Fibroblast of villous mesenchyme (primary cell): ENCODE data around the gene HIVEP3. TPM values are rescaled to one million over a fixed set of nuclear protein-coding genes. Genes with fewer than 3 reads are reported as not detected.

Experiments
- DNase-seq: peaks from one replicate; pipeline ENCODE4 v3.0.0-alpha.2; 2010; ENCODE audit warnings: low read depth
- H3K4me3 ChIP-seq: 2 replicates; pipeline ENCODE4 v1.5.1; 2011; ENCODE audit warnings: low read depth, mild to moderate bottlenecking, low read length
- total RNA-seq: library from RNA; depleted of rRNA; stranded (reverse); fragments of >200 nt; gene quantifications from 2 replicates; pipeline ENCODE4 v1.2.3, GENCODE V29; 2012
- TF ChIP-seq, protein P1 (sequence below): IDR thresholded peaks from 2 replicates; pipeline ENCODE4 v1.5.1; 2012; ENCODE audit warnings: low read depth, mild to moderate bottlenecking, low read length; ENCODE audit not compliant: insufficient read depth

Gene HIVEP3
- total RNA-seq, 1 donor: 0.86 TPM

DNA sequence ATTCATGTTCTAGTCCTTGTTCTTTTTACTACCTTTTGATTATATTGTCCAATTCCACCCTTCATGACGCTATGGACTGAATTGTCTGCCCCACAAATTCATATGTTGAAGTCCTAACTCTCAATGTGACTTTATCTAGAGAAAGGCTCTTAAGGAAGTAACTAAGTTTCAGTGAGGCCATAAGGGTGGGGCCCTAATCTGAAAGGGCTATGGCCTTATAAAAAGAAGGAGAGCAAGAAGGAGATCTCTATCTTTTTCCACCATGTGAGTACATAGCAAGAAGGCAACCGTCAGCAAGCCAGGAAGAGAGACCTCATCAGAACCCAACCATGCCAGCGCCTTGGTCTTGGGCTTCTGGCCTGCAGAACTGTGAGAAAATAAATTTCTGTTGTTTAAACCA is 95.9 kb downstream of the HIVEP3 start:
- no peak overlapping the region for H3K4me3 ChIP-seq
- TF ChIP-seq, protein P1, sequence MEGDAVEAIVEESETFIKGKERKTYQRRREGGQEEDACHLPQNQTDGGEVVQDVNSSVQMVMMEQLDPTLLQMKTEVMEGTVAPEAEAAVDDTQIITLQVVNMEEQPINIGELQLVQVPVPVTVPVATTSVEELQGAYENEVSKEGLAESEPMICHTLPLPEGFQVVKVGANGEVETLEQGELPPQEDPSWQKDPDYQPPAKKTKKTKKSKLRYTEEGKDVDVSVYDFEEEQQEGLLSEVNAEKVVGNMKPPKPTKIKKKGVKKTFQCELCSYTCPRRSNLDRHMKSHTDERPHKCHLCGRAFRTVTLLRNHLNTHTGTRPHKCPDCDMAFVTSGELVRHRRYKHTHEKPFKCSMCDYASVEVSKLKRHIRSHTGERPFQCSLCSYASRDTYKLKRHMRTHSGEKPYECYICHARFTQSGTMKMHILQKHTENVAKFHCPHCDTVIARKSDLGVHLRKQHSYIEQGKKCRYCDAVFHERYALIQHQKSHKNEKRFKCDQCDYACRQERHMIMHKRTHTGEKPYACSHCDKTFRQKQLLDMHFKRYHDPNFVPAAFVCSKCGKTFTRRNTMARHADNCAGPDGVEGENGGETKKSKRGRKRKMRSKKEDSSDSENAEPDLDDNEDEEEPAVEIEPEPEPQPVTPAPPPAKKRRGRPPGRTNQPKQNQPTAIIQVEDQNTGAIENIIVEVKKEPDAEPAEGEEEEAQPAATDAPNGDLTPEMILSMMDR: no peak
- no peak for DNase-seq

DNA sequence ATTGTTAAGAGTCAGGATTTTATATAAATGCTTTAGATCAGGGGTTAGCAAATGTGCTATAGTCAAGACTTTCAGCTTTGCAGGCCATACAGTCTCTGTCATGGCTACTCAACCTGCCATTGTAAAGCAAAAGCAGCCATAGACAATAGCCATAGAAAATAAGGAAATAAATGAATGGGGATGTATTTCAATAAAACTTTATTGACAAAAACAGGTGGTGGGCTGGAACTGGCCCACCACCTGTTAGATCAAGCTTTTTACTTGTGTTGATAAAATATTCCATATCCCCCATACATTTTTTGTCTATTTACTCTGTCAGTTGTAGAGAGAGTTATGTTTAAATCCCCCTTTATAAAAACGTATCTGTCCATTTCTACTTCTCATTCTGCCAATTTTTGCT is 98.9 kb downstream of the HIVEP3 start:
- TF ChIP-seq, protein P1: no peak
- DNase-seq: no peak
- no peak overlapping the region for H3K4me3 ChIP-seq

DNA sequence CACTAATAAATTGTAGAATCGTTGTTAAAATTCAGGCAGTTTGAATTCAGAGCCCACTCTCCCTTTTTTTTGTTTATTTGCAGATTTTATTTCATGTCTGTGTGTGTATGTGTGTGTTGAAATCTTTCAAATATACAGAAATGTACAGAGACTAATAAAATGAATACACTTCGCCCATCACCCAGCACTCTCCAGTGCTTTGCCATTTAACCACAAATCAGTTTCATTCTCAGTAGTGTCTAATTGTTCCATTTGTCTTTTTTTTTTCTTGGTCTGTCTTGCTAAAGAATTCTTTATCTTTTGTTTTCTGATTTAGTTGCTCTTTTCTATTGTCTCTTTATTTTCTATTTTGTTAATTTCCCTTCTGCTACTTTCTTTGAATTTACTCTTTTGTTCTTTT is 99.7 kb downstream of the HIVEP3 start:
- no peak overlapping the region for H3K4me3 ChIP-seq
- TF ChIP-seq, protein P1: no peak
- no peak for DNase-seq

DNA sequence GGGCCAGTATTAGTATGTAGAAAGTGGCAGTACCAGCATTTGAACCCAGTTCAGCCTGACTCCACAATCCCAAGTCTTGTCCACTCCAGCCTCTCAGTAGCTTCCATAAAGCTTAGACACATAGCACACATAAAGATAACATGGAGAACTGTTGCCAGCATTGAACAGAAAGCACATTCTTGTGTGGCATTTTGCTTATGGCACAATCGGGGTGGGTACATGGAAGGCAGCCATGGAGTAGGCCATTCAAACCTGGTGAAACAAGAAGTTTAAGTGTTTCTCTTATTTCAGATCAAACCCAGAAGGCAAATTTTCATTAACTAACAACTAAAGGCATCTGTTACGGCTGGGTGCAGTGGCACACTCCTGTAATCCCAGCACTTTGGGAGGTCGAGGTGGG is 102.7 kb downstream of the HIVEP3 start:
- TF ChIP-seq, protein P1: no peak
- DNase-seq: no peak
- no peak overlapping the region for H3K4me3 ChIP-seq

DNA sequence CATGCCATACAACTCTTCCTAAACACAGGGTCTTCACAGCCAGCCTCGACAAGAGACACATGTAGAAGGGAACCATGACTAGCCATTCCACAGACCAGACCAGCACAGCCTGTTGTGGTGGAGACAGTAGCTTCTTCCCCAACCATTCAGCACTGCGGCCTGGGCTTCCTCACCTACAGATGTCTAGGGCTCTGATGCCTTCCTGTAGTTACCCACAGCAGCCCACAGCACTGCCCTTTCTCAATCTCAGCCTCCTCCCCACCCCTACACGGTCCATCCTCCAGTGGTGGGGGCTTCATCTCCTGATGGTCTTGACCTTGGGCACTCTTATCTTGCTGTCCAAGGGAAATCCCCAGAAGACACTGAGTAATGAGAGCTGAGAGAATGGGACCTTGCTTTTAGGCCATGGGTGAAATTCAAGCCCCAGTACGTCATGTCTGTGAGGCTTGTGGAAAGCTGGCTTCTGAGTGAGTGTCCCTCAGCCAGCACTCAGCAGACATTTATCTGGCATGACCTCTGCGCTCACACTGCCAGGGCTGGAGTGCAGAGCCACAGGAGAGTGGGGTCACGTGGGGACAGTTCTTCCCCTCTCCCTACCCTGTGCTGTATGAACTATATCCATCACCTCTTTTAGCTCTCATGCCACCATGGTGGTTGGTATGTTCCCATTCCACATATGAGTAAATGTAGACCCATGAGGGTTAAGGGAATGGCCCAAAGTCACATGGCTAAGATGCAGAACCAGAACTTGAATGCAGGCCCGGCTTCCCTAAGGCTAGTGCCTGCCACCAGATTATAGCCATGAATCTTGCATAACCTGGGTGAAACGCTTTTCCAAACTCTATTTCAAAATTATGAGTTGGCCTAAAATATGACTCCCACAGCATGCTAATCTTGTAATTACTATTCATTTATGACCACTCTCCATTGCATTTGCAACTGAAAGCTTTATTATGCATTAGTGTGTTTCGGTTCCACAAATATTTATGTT is 104.7 kb downstream of the HIVEP3 start:
- DNase-seq: no peak
- no peak overlapping the region for H3K4me3 ChIP-seq
- TF ChIP-seq, protein P1: no peak

DNA sequence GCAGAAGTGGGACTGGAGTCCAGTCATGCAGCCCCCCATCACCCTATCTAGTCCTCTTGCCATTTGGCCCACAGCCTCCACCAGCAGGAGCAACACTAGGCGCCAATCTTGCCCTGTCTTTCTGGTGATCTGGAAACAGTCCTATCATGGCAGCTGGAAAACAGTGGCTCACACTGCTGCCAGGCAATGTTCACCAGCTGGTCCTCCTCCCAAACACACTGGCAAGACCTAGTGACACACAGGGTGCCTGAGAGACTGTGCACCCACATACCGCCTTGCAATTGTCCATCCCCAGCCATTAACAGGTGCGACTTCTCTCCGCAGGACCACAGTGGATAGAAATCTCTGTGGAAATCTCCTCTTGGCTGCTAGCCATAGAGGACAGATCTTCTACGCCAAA is 105.5 kb downstream of the HIVEP3 start:
- no peak overlapping the region for H3K4me3 ChIP-seq
- no peak for DNase-seq
- TF ChIP-seq, protein P1: no peak
